RPMI8226 (cell line): Measurements from ENCODE around the gene FTCDNL1.

Source experiments
- DNase-seq: peaks from one replicate; pipeline ENCODE4 v3.0.0-alpha.2; 2015

FTCDNL1 gene

DNA sequence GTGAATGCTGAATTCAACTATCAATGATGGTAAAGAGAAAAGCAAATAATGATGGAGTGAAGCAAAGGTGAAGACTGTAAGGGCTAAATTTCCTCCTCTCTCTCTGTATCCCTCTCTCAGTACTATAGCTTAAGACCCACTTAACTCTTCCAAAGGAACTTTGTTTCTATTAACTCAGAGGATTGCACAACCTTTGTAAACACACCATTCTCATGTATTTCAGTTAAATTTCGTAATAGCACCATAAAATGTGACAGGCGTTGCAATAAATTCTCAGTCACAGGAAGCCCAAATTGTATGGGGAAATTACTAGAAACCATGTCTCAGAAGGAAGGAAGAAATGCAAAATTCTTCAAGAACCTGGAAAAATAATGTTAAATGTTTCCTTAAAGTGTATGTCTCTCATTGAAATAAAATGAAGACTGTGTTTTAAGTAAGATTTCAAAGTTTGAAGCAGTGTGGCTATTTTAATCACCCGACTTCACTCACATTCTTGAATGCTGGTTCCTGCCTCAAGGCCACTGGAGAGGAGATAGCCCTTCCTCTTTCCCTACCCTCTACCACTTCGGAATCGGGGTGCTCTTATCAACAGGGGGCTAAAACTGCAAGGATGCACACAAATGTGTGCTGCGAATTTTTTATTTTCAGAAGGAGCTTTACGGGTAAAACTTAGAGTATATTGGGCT, 112.1 kb downstream of the FTCDNL1 start:
- no peak for DNase-seq

DNA sequence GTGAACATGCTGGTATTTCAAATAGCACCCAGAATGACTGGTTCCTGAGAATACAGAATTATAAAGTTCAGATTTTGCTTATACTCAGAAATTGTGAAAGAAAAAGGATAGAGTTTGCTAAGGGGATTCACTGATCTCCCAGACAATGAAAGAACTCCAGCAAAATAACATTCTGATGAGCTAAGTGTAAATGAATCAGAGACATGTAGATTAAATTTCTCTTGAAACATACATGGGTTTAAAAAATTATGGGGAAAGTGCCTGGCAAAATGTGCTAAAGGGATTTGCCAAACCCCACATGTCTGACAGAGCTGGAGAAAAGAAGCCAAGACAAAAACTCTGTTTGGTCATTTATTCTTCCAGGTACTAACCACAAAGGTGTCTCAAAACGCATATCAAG, 116.3 kb downstream of the FTCDNL1 start:
- DNase-seq: no peak

DNA sequence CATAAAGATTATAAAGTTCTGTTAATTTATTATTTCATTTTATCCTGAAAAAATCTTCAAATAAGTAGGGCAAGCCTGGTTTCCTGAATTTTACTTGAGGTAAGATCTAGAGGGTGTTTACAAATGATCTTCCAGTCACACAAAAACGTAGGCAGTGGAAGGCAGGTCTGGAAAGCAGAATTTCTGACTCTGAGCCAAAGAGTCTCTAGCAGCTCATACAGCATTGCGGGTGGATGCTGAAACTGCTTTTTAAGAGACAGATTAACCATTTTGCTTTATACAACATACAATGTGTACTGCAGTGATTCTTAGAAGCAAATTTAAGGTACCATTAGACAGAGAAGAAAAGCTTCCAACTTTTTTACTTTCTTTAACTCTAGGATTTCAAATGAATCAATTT, 117.0 kb downstream of the FTCDNL1 start:
- DNase-seq: no peak

DNA sequence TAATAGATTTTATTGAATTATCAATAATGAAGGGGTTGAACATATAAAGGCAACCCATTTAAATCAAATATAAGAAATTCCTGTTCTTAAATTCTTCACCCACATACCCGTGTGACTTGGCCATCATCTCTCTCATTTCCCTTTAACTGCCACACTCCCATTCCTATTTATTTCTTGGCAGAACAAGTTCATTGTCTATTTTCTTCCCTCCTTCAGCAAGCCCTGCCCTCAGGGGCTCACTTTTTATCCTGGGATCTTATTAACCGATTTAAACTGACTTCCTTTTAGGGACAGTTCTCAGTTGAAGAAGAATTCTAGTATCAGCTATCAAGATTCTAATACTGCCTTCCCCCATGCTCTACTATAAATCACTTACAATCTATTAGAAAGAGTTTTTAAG, 123.2 kb downstream of the FTCDNL1 start:
- no peak for DNase-seq

DNA sequence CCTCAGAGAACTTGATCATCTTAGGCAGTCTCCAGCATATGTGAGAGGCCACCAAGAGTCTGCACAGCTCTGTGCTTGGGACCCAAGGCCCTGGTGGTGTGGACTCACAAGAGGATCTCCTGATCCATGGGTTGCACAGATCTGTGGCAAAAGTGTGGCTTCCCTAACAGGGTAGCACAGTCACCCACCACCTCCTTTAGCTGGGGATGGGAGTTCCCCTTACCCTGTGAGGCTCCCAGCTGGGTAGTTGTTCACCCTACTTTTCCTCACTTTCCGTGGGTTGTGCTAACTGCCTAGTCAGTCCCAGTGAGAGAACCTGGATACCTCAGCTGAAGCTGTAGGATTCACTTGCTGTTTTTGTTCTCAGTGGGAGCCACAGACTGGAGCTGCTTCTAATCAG, 123.7 kb downstream of the FTCDNL1 start:
- no peak for DNase-seq

DNA sequence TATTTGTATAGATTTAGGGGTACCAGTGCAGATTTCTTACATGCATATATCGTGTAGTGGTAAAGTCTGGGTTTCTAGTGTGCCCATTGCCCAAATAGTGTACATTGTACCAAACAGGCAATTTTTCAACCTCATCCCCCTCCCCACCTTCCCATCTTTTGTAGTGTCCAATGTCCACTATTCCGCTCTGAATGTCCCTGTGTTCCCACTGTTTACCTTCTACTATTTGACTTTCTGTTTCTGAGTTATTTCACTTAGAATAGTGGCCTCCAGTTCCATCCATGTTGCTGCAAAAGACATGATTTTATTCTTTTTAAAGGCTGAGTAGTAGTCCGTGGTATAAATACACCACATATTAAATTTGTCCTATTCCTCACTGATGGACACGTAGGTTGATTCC, 132.9 kb downstream of the FTCDNL1 start:
- DNase-seq: no peak

DNA sequence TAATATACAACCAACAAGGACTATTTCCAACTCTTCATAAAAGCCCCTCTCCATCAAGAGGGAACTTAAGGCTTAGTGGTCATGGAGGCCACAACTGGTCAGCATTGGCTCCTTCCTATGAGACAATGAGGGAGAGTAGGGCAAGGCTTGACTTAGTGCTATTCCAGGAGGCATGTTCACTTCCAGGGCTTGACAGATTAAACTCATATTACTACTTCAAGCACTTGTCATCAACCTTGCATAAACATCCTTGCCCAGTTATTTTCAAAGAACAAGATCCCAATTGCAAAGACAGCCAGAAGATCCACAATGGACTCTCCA, 133.4 kb downstream of the FTCDNL1 start:
- no peak for DNase-seq

DNA sequence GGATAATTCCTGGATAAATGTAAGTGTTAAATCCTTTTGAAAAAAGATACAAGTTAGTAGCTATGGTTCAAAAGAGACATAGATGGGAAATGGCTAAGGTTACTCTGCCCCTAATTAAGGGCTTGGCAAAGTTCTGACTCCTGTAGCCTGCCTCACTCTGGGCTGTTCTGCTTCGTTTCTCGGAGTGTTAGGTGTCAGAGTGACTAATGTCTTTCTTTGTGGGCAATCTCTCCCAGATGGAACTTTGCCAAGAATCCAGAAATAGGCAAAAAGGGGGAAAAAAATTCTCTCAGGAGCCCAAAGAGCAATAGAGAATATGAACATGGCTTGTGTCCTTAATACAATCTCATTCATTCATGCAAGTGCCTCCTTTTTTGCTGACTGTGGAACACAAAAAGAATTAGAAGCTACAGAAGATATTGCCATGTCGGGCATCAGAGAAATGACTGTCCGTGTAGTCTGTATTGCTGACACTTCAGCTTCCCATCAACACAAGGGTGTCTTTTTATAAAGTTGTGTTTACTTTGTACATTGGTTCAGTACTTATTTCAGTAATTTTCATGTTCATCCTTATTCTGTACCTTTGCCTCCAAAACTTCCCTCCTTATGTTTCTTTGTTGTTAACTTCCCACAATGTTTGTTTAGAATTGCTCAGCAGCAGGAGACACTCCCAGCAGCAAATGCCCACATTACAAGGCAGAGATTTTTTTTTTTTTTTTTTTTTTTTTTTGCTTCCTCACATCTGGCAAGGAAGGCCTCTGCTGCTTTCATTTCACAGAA, 134.0 kb downstream of the FTCDNL1 start:
- DNase-seq: no peak

DNA sequence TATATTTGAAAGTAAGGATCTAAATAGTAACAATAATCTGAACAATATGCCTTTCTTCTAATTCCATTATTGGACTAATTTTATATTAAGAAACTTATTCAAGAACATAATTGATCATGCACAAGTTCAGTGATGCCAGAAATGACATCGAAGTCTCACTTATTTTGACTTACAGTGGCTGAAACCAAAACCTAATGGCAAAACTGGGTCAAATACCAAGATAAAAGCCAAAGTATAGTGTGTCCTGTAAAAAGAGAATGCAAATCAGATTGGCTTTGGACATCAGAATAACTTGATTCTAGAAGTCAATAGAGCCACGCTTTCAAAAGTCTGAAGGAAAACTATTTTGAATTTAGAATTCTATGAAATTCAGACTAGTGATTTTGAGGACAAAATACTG, 137.2 kb downstream of the FTCDNL1 start:
- no peak for DNase-seq

DNA sequence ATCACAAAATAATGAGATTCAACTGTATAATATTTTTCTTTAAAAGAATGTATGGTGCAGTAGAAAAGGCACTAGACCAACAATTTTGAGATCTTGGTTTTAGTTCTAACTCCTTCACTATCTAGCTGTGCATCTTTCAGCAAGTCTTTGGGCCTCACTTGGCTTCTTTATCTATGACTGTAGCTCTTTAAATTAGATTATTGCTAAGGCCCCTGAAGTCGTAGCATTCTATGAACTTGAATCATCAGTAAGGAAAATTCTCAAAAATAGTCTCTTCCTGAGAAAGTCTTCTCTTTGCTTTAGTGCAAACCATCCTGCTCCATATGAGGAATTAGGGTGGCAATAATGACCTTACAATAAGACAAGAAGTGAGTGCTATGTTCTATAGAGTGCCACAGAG, 140.4 kb downstream of the FTCDNL1 start:
- no peak for DNase-seq
